ENCODE measurements around the gene WNT3A.
"Not testable (repeated sequence)": the region's sequence is repeated elsewhere in the genome, so short reads cannot be mapped to it uniquely, and the experiment has no call there.

Gene WNT3A, protein sequence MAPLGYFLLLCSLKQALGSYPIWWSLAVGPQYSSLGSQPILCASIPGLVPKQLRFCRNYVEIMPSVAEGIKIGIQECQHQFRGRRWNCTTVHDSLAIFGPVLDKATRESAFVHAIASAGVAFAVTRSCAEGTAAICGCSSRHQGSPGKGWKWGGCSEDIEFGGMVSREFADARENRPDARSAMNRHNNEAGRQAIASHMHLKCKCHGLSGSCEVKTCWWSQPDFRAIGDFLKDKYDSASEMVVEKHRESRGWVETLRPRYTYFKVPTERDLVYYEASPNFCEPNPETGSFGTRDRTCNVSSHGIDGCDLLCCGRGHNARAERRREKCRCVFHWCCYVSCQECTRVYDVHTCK

DNA sequence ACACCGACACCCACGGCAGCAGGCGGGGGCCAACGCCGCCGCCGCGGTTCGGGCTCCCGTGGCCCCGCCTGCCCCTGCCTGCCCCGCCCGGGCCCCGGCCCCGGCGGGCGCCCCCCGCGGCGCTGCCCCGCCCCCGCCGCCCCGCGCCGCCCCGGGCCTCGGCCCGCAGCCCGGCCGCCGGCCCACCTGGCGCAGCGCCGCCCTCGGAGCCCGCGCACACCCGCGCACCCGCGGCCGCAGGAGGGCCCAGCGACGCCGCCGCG, at the start of gene WNT3A:
Gene WNT3A (plus strand): TSS at position 213 of the 263 bp plus-strand sequence. CDS start 131 bp downstream, outside the sequence.
- DNase-seq = no peak

- no peak for DNase-seq
Observed at GRCh38 chr1:227958617-227959324, 48.0 kb upstream of the WNT3A start.

DNA sequence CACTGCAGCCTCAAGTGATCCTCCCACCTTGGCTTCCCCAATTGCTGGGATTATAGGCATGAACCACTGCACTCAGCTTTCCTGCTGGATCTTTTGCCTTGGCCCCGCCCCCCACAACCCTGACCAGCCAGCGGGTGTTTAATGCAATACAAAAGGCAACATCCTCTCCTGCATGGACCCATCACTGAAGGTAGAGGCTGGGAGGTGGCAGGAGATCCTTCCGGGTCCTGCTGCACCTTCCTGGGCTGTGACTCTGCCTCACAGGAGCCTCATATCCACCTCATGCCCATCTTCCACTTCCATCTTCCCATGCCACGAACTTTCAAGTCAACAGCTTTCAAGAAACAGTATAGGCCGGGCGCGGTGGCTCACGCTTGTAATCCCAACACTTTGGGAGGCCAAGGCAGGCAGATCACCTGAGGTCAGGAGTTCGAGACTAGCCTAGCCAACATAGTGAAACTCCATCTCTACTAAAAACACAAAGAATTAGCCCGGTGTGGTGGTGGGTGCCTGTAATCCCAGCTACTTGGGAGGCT, 47.4 kb upstream of the WNT3A start:
- DNase-seq = no peak

DNA sequence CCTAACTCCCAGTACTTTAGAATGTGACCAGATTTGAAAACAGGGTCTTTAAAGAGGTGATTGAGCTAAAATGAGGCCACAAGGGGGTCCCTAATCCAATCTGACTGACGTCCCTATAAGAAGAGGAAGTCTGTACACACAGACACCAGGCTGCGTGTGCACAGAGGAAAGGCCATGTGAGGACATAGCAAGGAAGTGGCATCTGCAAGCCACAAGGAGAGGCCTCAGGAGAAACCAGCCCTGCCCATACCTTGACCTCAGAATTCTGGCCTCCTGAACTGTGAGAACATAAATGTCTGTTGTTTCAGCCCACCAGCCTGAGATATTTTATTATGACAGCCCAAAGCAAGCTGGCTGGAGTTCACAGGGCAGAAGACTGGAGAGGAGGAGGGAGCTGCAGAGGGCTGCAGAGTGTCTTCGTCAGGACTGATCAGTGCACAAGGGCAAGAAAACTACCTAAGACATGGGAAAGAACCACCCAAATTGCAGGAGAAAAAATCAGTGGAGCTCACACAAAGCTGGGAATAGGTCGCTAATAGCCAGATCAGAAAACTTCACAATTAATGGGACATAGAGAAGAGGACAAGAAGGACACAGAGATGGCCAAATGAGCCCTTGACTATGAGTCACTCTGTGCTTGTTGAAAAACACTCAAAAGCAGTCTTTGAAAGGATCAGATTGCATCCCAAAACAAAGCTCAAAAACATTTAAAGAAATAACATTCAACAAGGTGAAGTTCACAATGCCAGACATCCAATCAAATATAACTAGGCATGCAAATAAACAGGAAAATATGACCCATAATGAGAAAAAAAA, 44.9 kb upstream of the WNT3A start:
- DNase-seq = no peak

- DNase-seq = not testable (repeated sequence)
Observed at GRCh38 chr1:227966733-227967132, 40.1 kb upstream of the WNT3A start.

DNA sequence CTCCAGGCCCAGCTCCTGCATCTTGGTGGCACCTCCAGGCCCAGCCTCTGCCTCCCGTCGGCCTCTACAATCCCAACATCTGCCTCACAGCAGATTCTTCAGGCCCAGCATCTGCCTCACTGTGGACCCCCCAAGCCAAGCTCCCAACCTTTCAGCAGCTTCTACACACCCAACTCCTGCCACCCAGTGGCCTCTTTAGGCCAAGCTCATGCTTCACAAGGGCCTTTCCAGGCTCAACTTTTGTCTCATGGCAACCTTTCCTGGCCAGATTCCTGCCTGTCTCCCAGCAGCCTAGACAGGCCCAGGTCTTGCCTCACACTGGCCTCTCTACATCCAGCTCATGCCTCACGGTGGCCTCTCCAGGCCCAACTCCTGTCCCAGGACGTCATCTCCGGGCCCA, 39.0 kb upstream of the WNT3A start:
- DNase-seq = not testable (repeated sequence)

DNA sequence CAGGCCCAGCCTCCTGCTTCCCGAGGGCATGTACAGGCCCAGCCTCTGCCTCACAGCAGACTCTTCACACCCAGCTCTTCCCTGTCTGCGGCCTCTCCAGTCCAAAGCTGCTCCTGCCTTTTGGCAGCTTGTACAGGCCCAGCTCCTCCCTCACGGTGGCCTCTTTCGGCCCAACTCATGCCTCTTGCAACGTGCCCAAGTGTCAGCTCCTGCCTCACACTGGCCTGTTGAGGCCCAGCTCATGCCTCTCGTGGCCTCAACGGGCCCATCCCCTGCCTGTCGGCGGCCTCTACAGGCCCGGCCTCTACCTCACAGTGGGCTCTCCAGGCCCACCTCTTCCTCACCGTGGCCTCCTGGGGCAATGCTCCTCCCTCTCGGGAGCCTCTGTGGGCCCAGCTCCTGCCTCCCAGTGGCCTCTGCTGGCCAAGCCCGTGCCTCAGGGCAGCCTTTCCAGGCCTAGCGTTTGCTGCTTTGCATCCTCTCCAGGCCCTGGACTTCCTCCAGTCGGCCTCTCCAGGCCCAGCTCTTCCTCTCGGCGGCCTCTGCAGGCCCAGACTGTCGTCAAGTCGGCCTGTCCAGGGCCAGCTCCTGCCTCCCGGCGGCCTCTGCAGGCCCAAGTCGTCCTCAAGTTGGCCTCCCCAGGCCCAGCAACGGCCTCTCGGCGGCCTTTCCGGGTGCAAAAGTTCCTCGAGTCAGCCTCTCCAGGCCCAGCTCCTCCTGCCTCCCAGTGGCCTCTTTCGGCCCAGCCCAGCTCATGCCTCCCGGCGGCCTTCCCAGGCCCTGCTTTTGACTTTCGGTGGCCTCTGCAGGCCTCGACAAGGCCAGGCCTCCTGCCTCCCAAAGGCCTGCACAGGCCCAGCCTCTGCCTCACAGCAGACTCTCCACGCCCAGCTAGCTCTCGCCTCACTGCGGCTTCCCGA, 36.5 kb upstream of the WNT3A start:
- not testable (repeated sequence) for DNase-seq

GRCh38 chr1:227971216-227971615, 35.6 kb upstream of the WNT3A start:
- DNase-seq = not testable (repeated sequence)

- not testable (repeated sequence) for DNase-seq
Observed at GRCh38 chr1:227971643-227972282, 35.0 kb upstream of the WNT3A start.

DNA sequence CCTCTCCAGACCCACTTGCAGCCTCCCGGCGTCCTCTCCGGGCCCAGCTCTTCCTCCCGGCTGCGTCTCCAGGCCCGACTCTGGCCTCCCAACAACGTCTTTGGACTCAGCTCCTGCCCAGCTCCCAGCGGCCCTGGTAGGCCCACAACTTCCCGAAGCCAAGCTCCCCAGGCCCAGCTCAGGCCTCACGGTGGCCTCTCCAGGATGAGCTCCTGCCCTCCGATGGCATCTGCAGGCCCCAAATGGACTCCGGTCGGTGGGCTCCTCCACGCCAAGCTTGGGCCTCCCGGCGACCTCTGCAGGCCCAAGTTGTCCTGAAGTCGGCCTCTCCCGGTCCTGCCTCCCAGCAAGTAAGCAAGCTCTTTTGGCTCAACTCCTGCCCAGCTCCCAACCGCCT, 34.5 kb upstream of the WNT3A start:
- DNase-seq = not testable (repeated sequence)

- DNase-seq = not testable (repeated sequence)
Observed at GRCh38 chr1:227972843-227973374, 33.9 kb upstream of the WNT3A start.

GRCh38 chr1:227973724-227974288, 33.0 kb upstream of the WNT3A start:
- DNase-seq = not testable (repeated sequence)

GRCh38 chr1:227975583-227976283, 31.1 kb upstream of the WNT3A start:
- not testable (repeated sequence) for DNase-seq

- DNase-seq = no peak
Observed at GRCh38 chr1:227987181-227987580, 19.6 kb upstream of the WNT3A start.

GRCh38 chr1:227994632-227995300, 12.0 kb upstream of the WNT3A start:
- no peak for DNase-seq

GRCh38 chr1:227996187-227996950, 10.4 kb upstream of the WNT3A start:
- DNase-seq = no peak

DNA sequence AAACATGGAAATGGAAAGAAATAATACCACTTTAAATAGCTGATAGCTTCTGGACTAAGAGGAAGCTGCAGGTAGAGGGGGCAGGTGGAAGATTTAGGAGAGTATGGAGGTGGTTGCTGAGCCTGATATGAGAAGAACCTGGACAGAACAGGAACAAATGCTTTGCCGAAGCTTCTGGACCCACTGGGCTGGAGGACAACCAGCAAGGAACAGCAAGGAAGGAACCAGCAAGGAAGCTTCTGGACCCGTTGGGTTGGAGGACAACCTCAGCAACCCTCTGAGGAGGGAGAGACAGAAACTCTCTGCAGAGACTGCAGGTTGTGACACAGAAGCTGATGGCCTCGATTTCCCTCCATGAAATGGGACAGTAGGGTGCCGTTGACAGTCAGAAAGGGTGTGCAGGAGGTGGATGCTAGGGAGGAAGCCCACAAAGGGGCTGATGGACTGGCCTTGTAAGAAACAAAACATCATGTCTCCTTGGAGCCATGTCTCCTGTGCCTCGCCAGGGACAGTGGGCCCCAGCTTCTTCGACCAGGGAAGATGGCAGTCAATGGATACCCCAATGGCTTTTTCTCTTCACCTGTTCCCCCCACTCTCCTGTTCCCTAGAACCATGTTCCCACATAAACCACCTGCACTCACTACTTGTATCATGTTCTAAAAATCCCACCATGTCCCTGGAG, 8.3 kb upstream of the WNT3A start:
- DNase-seq = no peak
